Liver (tissue), 9 donors: Measurements from ENCODE around the gene ACSF2. TPM values are rescaled to one million over a fixed set of nuclear protein-coding genes. Genes with fewer than 3 reads are reported as not detected.

Source experiments
- DNase-seq: peaks from one replicate; pipeline ENCODE4 v3.0.0-alpha.2; 2017; ENCODE audit warnings: low spot score
- H3K27ac ChIP-seq, 2 donors: one replicate each; pipeline ENCODE4 v1.7.0; 2013; ENCODE audit warnings: inconsistent platforms in 2 of 2, low read length in 2 of 2, control low read depth in 1 of 2, low read depth in 1 of 2, mild to moderate bottlenecking in 1 of 2
- H3K27me3 ChIP-seq, 4 donors: one replicate each; pipeline versions ENCODE4 v1.6.1 to v1.7.0; 2013; ENCODE audit warnings: low read length in 3 of 4, inconsistent platforms in 1 of 4, mild to moderate bottlenecking in 1 of 4, moderate library complexity in 1 of 4; ENCODE audit not compliant: control insufficient read depth in 4 of 4, insufficient read depth in 4 of 4
- H3K36me3 ChIP-seq, 4 donors: one replicate each; pipeline versions ENCODE4 v1.6.1 to v1.7.0; 2013; ENCODE audit warnings: low read length in 3 of 4, mild to moderate bottlenecking in 3 of 4, low read depth in 1 of 4, moderate library complexity in 1 of 4; ENCODE audit not compliant: control insufficient read depth in 4 of 4, insufficient read depth in 3 of 4
- H3K4me1 ChIP-seq, 4 donors: one replicate each; pipeline versions ENCODE4 v1.6.1 to v1.7.0; 2013; ENCODE audit warnings: low read length in 3 of 4, mild to moderate bottlenecking in 3 of 4, moderate library complexity in 1 of 4; ENCODE audit not compliant: control insufficient read depth in 4 of 4, insufficient read depth in 4 of 4
- H3K4me3 ChIP-seq, 3 donors: one replicate each; pipeline versions ENCODE4 v1.6.1 to v1.7.0; 2013; ENCODE audit warnings: low read length in 3 of 3, control low read depth in 1 of 3, low read depth in 1 of 3, mild to moderate bottlenecking in 1 of 3
- H3K9ac ChIP-seq, 2 donors: one replicate each; pipeline ENCODE4 v1.7.0; 2013; ENCODE audit warnings: low read length in 2 of 2, mild to moderate bottlenecking in 2 of 2, moderate library complexity in 2 of 2, control low read depth in 1 of 2, low read depth in 1 of 2
- H3K9me3 ChIP-seq, 4 donors: one replicate each; pipeline versions ENCODE4 v1.6.1 to v1.7.0; 2013; ENCODE audit warnings: low read length in 3 of 4; ENCODE audit not compliant: control insufficient read depth in 4 of 4
- ATF3 ChIP-seq: IDR thresholded peaks from 2 replicates; pipeline ENCODE4 v1.6.1; 2016; ENCODE audit warnings: antibody characterized with exemption
- CTCF ChIP-seq: fragments of 150-350 bp; IDR thresholded peaks from 2 replicates; pipeline ENCODE4 v1.5.1; 2017; ENCODE audit warnings: improper control_type of control experiment, low read depth, low read length; ENCODE audit not compliant: missing input control
- FOXA1 ChIP-seq: IDR thresholded peaks from 2 replicates; pipeline ENCODE4 v1.6.1; 2016; ENCODE audit warnings: antibody characterized with exemption
- FOXA2 ChIP-seq: IDR thresholded peaks from 2 replicates; pipeline ENCODE4 v1.6.1; 2016; ENCODE audit warnings: antibody characterized with exemption
- GABPA ChIP-seq, 2 donors: IDR thresholded peaks in 1 of 2; conservative IDR thresholded peaks in 1 of 2; 2 replicates each; pipeline ENCODE4 v1.6.1; 2016; ENCODE audit warnings: antibody characterized with exemption in 2 of 2, mild to moderate bottlenecking in 1 of 2, moderate library complexity in 1 of 2
- HNF4A ChIP-seq, 2 donors: conservative IDR thresholded peaks; 2 replicates each; pipeline ENCODE4 v1.6.1; 2016; ENCODE audit warnings: antibody characterized with exemption in 2 of 2, mild to moderate bottlenecking in 2 of 2
- HNF4G ChIP-seq: IDR thresholded peaks from 2 replicates; pipeline ENCODE4 v1.6.1; 2016; ENCODE audit warnings: antibody characterized with exemption
- JUND ChIP-seq, 2 donors: IDR thresholded peaks; 2 replicates each; pipeline ENCODE4 v1.6.1; 2016; ENCODE audit warnings: antibody characterized with exemption in 2 of 2
- MAX ChIP-seq: IDR thresholded peaks from 2 replicates; pipeline ENCODE4 v1.6.1; 2016; ENCODE audit warnings: antibody characterized with exemption
- NR2F2 ChIP-seq: IDR thresholded peaks from 2 replicates; pipeline ENCODE4 v1.6.1; 2016; ENCODE audit warnings: antibody characterized with exemption
- RAD21 ChIP-seq, 2 donors: IDR thresholded peaks; 2 replicates each; pipeline ENCODE4 v1.6.1; 2016; ENCODE audit warnings: antibody characterized with exemption in 2 of 2, mild to moderate bottlenecking in 2 of 2
- REST ChIP-seq: IDR thresholded peaks from 2 replicates; pipeline ENCODE4 v1.6.1; 2016; ENCODE audit warnings: antibody characterized with exemption, mild to moderate bottlenecking
- RXRA ChIP-seq, 2 donors: IDR thresholded peaks; 2 replicates each; pipeline ENCODE4 v1.6.1; 2017 to 2018; ENCODE audit warnings: antibody characterized with exemption in 2 of 2, mild to moderate bottlenecking in 1 of 2
- SP1 ChIP-seq: IDR thresholded peaks from 2 replicates; pipeline ENCODE4 v1.6.1; 2018; ENCODE audit warnings: antibody characterized with exemption, mild to moderate bottlenecking
- TAF1 ChIP-seq: conservative IDR thresholded peaks from 2 replicates; pipeline ENCODE4 v1.6.1; 2016; ENCODE audit warnings: antibody characterized with exemption, mild to moderate bottlenecking
- YY1 ChIP-seq: IDR thresholded peaks from 2 replicates; pipeline ENCODE4 v1.6.1; 2016; ENCODE audit warnings: antibody characterized with exemption, mild to moderate bottlenecking
- ZBTB33 ChIP-seq: IDR thresholded peaks from 2 replicates; pipeline ENCODE4 v1.6.1; 2016; ENCODE audit warnings: antibody characterized with exemption
- WGBS: extraction: QIAGEN DNeasy Blood & Tissue Kit; methylation state at CpG from one replicate; pipeline ENCODE4 v1.1.7; 2013; 5-methylcytosine and 5-hydroxymethylcytosine counted together
- polyA plus RNA-seq, 2 donors: library from polyadenylated mRNA; stranded (reverse) in 1 of 2; unstranded in 1 of 2; fragments of 200-250 nt in 1 of 2; fragments of >200 nt in 1 of 2; fragmentation: Nextera tagmentation in 1 of 2; extraction: Ambion mirVana in 1 of 2; gene quantifications; one replicate each; pipeline versions ENCODE4 v1.2.1 to v1.2.3, GENCODE V29; 2013 to 2015
- total RNA-seq, 2 donors: library from RNA; depleted of rRNA; stranded (reverse); fragments of >200 nt; gene quantifications; one replicate each; pipeline ENCODE4 v1.2.3, GENCODE V29; 2014
- donor health status: healthy.
- donor health status: healthy.
- donor health status: healthy.
- donor health status: healthy.
- donor health status: healthy.

Gene ACSF2
- total and polyA plus RNA-seq, 4 donors = 18.9 to 34.3 (median 21.1) TPM

- WGBS = over 99% methylated on average over 4 of the region's 4 CpGs
- no peaks in the 10 kb centered on the region for H3K27me3 ChIP-seq
- H3K4me1 ChIP-seq = peaks cover 8 to 47% (median 27%) of the 10 kb centered on the region in 4 donors
- no peak for TF ChIP-seq MAX
- no peak for TF ChIP-seq TAF1
- no peak for TF ChIP-seq FOXA2
- TF ChIP-seq NR2F2 = no peak
- TF ChIP-seq REST = no peak
- no peak for TF ChIP-seq FOXA1
- no peak for TF ChIP-seq YY1
- TF ChIP-seq JUND (IDR thresholded peaks at IDR 0.05) = no peak
- no peak for TF ChIP-seq HNF4G
- TF ChIP-seq ATF3 = no peak
- no peak for TF ChIP-seq RXRA (IDR thresholded peaks at IDR 0.05)
- TF ChIP-seq GABPA (IDR thresholded peaks at IDR 0.05 in 1 of 2, conservative IDR thresholded peaks at IDR 0.05 in 1 of 2) = no peak
- TF ChIP-seq RAD21 (IDR thresholded peaks at IDR 0.05) = no peak
- TF ChIP-seq HNF4A (conservative IDR thresholded peaks at IDR 0.05) = no peak
- no peak for TF ChIP-seq ZBTB33
- TF ChIP-seq SP1 = no peak
- TF ChIP-seq CTCF = no peak
- no peak overlapping the region for H3K4me3 ChIP-seq
- peaks cover 0 to 3% (median 0%) of the 10 kb centered on the region in 4 donors for H3K36me3 ChIP-seq
- DNase-seq = no peak
- no peaks in the 10 kb centered on the region for H3K9me3 ChIP-seq
- no peak overlapping the region for H3K9ac ChIP-seq
- H3K27ac ChIP-seq = peak overlapping the region in 1 of 2 donors; percentile 73
These were observed 33.7 kb downstream of the ACSF2 start for GRCh38 chr17:50459756-50460155.
